ENCODE measurements around the gene BORA. TPM values are rescaled to one million over a fixed set of nuclear protein-coding genes. Genes with fewer than 3 reads are reported as not detected.
"Not testable (repeated sequence)": the region's sequence is repeated elsewhere in the genome, so short reads cannot be mapped to it uniquely, and the experiment has no call there.

The BORA gene
- total and polyA plus RNA-seq, 10 of the 15 experiments (the other 5 are each of a cell fraction or from before 2014, with no cell fraction given), result 15.1 to 38.7 (median 23.2) TPM

DNA sequence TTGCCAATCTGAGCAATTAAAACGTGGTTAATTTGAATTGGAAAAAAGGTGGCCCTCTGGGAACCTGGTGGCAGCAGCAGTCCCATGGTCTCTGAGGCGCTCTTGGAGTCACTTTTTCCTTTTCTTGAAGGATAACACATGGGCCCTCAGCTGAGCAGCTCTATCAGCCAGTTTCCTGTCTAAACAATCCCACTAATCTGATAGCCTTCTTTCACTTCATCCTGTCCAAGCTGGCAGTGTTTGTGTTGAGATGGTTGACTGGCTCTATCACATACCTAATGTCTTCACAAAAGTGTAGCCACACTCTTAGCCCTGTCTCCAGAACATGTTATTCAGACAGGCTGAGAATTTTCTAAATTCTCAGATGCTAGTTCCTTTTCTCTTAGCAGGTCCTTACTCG is 10.9 kb upstream of the BORA start:
- Histone ChIP-seq H3K27me3 (replicated peaks in 1 of 2; ENCODE audit: control insufficient read depth in 2 of 2, insufficient read depth in 2 of 2, low read length in 1 of 2) (no peaks in the 10 kb centered on the region), H2AFZ (ENCODE audit: control insufficient read depth, low read depth, low read length) (no peak overlapping the region), H3K79me2 (ENCODE audit: control insufficient read depth, insufficient read depth, low read length) (peaks cover 16% of the 10 kb centered on the region), H3K4me2 (ENCODE audit: control insufficient read depth, insufficient read depth) (no peak overlapping the region), H3K9me3 (replicated peaks; ENCODE audit: control insufficient read depth, insufficient read depth, low read length) (peaks cover 6% of the 10 kb centered on the region; the same call in 2 of the 3 replicates), H4K20me1 (ENCODE audit: control insufficient read depth, insufficient read depth) (no peaks in the 10 kb centered on the region), H3K27ac (ENCODE audit: control insufficient read depth, insufficient read depth) (no peak overlapping the region), H3K4me3 (no peak overlapping the region), H3K4me1 (ENCODE audit: control insufficient read depth, insufficient read depth, low read length) (no peaks in the 10 kb centered on the region), H3K36me3 (ENCODE audit: control insufficient read depth in 2 of 2, insufficient read depth in 2 of 2, low read length in 1 of 2) (peaks cover 7 to 24% of the 10 kb centered on the region in 2 experiments; a peak in 3 of 4 replicates), H3K9ac (ENCODE audit: control insufficient read depth, insufficient read depth, low read length) (no peak overlapping the region)
- DNase-seq (ENCODE audit: low read depth, low spot score), result no peak
- 33% methylated on average over 3 of the region's 3 CpGs for WGBS (ENCODE audit: insufficient coverage, insufficient replicate concordance, low lambda C conversion rate, missing lambda C conversion rate)
- no peak for FAIRE-seq
- no TSS peak for BruUV-seq (replicated peaks)
- ChIA-PET POLR2A (interaction anchor here (0.6 kb wide), 1 partner anchor 41 kb away, joined by 6 read pairs; no protein-coding TSS in a partner anchor), CTCF (interaction anchor here (1.7 kb wide), 1 partner anchor 12 kb away, joined by 4 read pairs; no protein-coding TSS in a partner anchor), SMC1A (ENCODE audit: uncharacterized antibody, unreplicated experiment) (interaction anchor here (1.1 kb wide), 1 partner anchor 18 kb away, joined by 4 read pairs; no protein-coding TSS in a partner anchor), RAD21 (ENCODE audit: unreplicated experiment) (no interaction called here)
- intact Hi-C loops (cut with micrococcal nuclease; ENCODE audit: unreplicated experiment) (no loop called here), in situ Hi-C loops (cut with MboI) (loop anchor here (25.0 kb wide), 1 partner anchor 1429 kb away; no protein-coding TSS in a partner anchor)
- TF ChIP-seq HCFC1 (IDR thresholded peaks at IDR 0.05; ENCODE audit: low read length), result no peak
- TF ChIP-seq SMAD5 (IDR thresholded peaks at IDR 0.05; ENCODE audit: low read depth), result no peak
- TF ChIP-seq TCF3 (IDR thresholded peaks at IDR 0.05; ENCODE audit: borderline replicate concordance, insufficient read depth, low read depth, low read length), result no peak
- TF ChIP-seq FOXM1 (IDR thresholded peaks at IDR 0.05; ENCODE audit: low read depth, low read length), result no peak
- no peak for TF ChIP-seq SMARCA5 (IDR thresholded peaks at IDR 0.05)
- TF ChIP-seq, protein P1, sequence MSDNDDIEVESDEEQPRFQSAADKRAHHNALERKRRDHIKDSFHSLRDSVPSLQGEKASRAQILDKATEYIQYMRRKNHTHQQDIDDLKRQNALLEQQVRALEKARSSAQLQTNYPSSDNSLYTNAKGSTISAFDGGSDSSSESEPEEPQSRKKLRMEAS (IDR thresholded peaks at IDR 0.05; ENCODE audit: low read depth, low read length), result no peak
- TF ChIP-seq HDAC2 (IDR thresholded peaks at IDR 0.05), result no peak
- TF ChIP-seq, protein P2, sequence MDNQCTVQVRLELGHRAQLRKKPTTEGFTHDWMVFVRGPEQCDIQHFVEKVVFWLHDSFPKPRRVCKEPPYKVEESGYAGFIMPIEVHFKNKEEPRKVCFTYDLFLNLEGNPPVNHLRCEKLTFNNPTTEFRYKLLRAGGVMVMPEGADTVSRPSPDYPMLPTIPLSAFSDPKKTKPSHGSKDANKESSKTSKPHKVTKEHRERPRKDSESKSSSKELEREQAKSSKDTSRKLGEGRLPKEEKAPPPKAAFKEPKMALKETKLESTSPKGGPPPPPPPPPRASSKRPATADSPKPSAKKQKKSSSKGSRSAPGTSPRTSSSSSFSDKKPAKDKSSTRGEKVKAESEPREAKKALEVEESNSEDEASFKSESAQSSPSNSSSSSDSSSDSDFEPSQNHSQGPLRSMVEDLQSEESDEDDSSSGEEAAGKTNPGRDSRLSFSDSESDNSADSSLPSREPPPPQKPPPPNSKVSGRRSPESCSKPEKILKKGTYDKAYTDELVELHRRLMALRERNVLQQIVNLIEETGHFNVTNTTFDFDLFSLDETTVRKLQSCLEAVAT (IDR thresholded peaks at IDR 0.05), result no peak
- TF ChIP-seq NFIC (IDR thresholded peaks at IDR 0.05; ENCODE audit: low read depth, low read length), result no peak
- TF ChIP-seq, protein P3, sequence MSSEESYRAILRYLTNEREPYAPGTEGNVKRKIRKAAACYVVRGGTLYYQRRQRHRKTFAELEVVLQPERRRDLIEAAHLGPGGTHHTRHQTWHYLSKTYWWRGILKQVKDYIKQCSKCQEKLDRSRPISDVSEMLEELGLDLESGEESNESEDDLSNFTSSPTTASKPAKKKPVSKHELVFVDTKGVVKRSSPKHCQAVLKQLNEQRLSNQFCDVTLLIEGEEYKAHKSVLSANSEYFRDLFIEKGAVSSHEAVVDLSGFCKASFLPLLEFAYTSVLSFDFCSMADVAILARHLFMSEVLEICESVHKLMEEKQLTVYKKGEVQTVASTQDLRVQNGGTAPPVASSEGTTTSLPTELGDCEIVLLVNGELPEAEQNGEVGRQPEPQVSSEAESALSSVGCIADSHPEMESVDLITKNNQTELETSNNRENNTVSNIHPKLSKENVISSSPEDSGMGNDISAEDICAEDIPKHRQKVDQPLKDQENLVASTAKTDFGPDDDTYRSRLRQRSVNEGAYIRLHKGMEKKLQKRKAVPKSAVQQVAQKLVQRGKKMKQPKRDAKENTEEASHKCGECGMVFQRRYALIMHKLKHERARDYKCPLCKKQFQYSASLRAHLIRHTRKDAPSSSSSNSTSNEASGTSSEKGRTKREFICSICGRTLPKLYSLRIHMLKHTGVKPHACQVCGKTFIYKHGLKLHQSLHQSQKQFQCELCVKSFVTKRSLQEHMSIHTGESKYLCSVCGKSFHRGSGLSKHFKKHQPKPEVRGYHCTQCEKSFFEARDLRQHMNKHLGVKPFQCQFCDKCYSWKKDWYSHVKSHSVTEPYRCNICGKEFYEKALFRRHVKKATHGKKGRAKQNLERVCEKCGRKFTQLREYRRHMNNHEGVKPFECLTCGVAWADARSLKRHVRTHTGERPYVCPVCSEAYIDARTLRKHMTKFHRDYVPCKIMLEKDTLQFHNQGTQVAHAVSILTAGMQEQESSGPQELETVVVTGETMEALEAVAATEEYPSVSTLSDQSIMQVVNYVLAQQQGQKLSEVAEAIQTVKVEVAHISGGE (CRISPR knock-in tag; IDR thresholded peaks at IDR 0.05), result no peak
- no peak for TF ChIP-seq TCF12 (IDR thresholded peaks at IDR 0.05; ENCODE audit: low read depth, low read length)
- TF ChIP-seq SP1 (IDR thresholded peaks at IDR 0.05; ENCODE audit: low read depth, low read length), result no peak
- ATAC-seq, result no peak

DNA sequence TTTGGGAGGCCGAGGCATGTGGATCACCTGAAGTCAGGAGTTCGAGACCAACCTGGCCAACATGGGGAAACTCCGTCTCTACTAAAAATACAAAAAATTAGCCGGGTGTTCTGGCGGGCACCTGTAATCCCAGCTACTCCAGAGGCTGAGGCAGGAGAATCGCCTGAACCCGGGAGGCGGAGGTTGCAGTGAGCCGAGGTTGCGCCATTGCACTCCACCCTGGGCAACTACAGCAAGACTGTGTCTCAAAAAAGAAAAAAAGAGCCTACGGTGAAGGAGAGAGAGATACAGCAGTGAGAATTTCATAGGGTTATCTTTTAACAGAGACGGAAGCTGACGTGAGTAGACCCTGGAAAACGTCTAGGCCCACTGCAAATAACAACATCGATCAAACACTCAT is 1.5 kb upstream of the BORA start:
- H3K27me3 ChIP-seq (replicated peaks in 1 of 2; ENCODE audit: control insufficient read depth in 2 of 2, insufficient read depth in 2 of 2, low read length in 1 of 2); H3K36me3 ChIP-seq (ENCODE audit: control insufficient read depth in 2 of 2, insufficient read depth in 2 of 2, low read length in 1 of 2); H2AFZ ChIP-seq (ENCODE audit: control insufficient read depth, low read depth, low read length); CTCF ChIA-PET; BruUV-seq (replicated peaks); ATAC-seq; SMC1A ChIA-PET (ENCODE audit: uncharacterized antibody, unreplicated experiment); H4K20me1 ChIP-seq (ENCODE audit: control insufficient read depth, insufficient read depth); in situ Hi-C loops (cut with MboI); FAIRE-seq; H3K9me3 ChIP-seq (replicated peaks; ENCODE audit: control insufficient read depth, insufficient read depth, low read length); RAD21 ChIA-PET (ENCODE audit: unreplicated experiment); DNase-seq (ENCODE audit: low read depth, low spot score): not testable (repeated sequence)
- 66% methylated on average over 13 of the region's 15 CpGs for WGBS (ENCODE audit: insufficient coverage, insufficient replicate concordance, low lambda C conversion rate, missing lambda C conversion rate)
- peak overlapping the region; percentile 89 for H3K27ac ChIP-seq (ENCODE audit: control insufficient read depth, insufficient read depth)
- peak overlapping the region; percentile 90 for H3K4me3 ChIP-seq
- peaks cover 87% of the 10 kb centered on the region for H3K79me2 ChIP-seq (ENCODE audit: control insufficient read depth, insufficient read depth, low read length)
- H3K4me1 ChIP-seq (ENCODE audit: control insufficient read depth, insufficient read depth, low read length), result peaks cover 12% of the 10 kb centered on the region
- peak overlapping the region; percentile 92 for H3K9ac ChIP-seq (ENCODE audit: control insufficient read depth, insufficient read depth, low read length)
- H3K4me2 ChIP-seq (ENCODE audit: control insufficient read depth, insufficient read depth), result peak overlapping the region; percentile 80
- POLR2A ChIA-PET, result interaction anchor here (0.6 to 1.1 kb wide), 4 partner anchors 8 to 452 kb away, joined by 3 to 6 read pairs (median 4); no protein-coding TSS in a partner anchor
- intact Hi-C loops (cut with micrococcal nuclease; ENCODE audit: unreplicated experiment), result loop anchor here (2.0 kb wide), 1 partner anchor 55 kb away; the partner anchor contains the start of gene DIS3
